ENCODE results near the gene NT5DC3. TPM values are rescaled to one million over a fixed set of nuclear protein-coding genes. Genes with fewer than 3 reads are reported as not detected.

Gene NT5DC3
- total and polyA plus RNA-seq, 2 donors (not counting 3 experiments of a cell fraction or from before 2014, with no cell fraction given) = 1.5 to 6.7 TPM

DNA sequence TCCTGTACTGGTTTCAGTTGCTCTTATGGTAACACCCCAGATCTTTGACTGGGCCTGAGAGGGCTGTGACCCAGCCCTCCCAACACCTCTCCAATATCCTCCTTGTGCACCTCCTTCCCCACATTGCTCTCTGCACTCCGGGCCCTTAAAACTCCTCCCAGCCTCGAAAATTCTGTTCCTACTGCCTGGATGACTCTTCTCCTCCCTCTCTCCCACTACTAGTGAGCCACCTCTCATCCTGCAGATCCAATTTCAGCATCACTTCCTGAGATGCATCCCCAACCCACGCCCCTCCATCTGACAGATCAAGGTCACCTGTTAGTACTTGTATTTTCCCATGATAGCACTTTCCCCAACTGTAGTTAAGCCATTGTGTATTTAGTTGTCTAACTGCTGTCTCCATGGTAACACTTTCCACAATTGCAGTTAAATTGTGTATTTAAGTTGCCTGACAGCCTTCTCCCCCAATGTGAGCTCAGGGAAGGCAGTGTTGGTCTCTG, 11.5 kb upstream of the NT5DC3 start:
- intact Hi-C loops (cut with micrococcal nuclease) (no loop called here), dilution Hi-C loops (cut with MboI; ENCODE audit: extremely low pct_ligation_motif_present, low sequenced_read_pairs) (no loop called here)
- ChIA-PET CTCF (interaction anchor here (1.1 kb wide), 1 partner anchor 81 kb away, joined by 3 read pairs; no protein-coding TSS in a partner anchor), POLR2A (no interaction called here)
- no peaks in the 10 kb centered on the region for H3K9me1 ChIP-seq (replicated peaks; ENCODE audit: control insufficient read depth, extremely low read depth, insufficient read depth, low read length)
- BruUV-seq (replicated peaks) = no TSS peak
- no peak overlapping the region for H2AFZ ChIP-seq (ENCODE audit: low read depth, low read length)
- H3K4me1 ChIP-seq (ENCODE audit: control insufficient read depth, extremely low read depth, insufficient read depth, low read length) = no peaks in the 10 kb centered on the region
- no peak overlapping the region for H3K4me3 ChIP-seq (replicated peaks in 1 of 3; ENCODE audit: insufficient read depth in 1 of 3, low read depth in 1 of 3, low read length in 3 of 3)
- H3K27me3 ChIP-seq (ENCODE audit: control insufficient read depth in 2 of 2, insufficient read depth in 2 of 2, low read length in 2 of 2) = peaks cover 12 to 13% of the 10 kb centered on the region in 2 experiments
- H3K9me3 ChIP-seq (replicated peaks; ENCODE audit: control insufficient read depth, insufficient read depth, low read length) = no peaks in the 10 kb centered on the region
- H3K79me2 ChIP-seq (ENCODE audit: control insufficient read depth, insufficient read depth, low read length) = no peaks in the 10 kb centered on the region
- no peak for DNase-seq (ENCODE audit: low read depth, low spot score)
- no peak for FAIRE-seq
- no peaks in the 10 kb centered on the region for H4K20me1 ChIP-seq (replicated peaks; ENCODE audit: control insufficient read depth, extremely low read depth, insufficient read depth, low read length)
- no peak for TF ChIP-seq POLR2AphosphoS5 (IDR thresholded peaks at IDR 0.05; ENCODE audit: insufficient read depth, low read depth, low read length)
- TF ChIP-seq, protein P1, sequence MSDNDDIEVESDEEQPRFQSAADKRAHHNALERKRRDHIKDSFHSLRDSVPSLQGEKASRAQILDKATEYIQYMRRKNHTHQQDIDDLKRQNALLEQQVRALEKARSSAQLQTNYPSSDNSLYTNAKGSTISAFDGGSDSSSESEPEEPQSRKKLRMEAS (IDR thresholded peaks at IDR 0.05; ENCODE audit: insufficient read depth, insufficient read length) = no peak
- TF ChIP-seq, protein P2, sequence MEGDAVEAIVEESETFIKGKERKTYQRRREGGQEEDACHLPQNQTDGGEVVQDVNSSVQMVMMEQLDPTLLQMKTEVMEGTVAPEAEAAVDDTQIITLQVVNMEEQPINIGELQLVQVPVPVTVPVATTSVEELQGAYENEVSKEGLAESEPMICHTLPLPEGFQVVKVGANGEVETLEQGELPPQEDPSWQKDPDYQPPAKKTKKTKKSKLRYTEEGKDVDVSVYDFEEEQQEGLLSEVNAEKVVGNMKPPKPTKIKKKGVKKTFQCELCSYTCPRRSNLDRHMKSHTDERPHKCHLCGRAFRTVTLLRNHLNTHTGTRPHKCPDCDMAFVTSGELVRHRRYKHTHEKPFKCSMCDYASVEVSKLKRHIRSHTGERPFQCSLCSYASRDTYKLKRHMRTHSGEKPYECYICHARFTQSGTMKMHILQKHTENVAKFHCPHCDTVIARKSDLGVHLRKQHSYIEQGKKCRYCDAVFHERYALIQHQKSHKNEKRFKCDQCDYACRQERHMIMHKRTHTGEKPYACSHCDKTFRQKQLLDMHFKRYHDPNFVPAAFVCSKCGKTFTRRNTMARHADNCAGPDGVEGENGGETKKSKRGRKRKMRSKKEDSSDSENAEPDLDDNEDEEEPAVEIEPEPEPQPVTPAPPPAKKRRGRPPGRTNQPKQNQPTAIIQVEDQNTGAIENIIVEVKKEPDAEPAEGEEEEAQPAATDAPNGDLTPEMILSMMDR (IDR thresholded peaks at IDR 0.05; ENCODE audit: extremely low read depth in 1 of 2, insufficient read depth in 1 of 2, low read depth in 1 of 2, low read length in 2 of 2) = no peak
- no peak overlapping the region for H3K4me2 ChIP-seq (ENCODE audit: insufficient read depth, low read length)
- H3K36me3 ChIP-seq (ENCODE audit: control insufficient read depth in 2 of 2, extremely low read depth in 1 of 2, insufficient read depth in 2 of 2, low read length in 2 of 2) = no peaks in the 10 kb centered on the region
- H3K9ac ChIP-seq (replicated peaks; ENCODE audit: extremely low read depth, insufficient read depth, low read length) = no peak overlapping the region
- H3K27ac ChIP-seq (ENCODE audit: insufficient read depth, low read depth, low read length) = no peak overlapping the region

DNA sequence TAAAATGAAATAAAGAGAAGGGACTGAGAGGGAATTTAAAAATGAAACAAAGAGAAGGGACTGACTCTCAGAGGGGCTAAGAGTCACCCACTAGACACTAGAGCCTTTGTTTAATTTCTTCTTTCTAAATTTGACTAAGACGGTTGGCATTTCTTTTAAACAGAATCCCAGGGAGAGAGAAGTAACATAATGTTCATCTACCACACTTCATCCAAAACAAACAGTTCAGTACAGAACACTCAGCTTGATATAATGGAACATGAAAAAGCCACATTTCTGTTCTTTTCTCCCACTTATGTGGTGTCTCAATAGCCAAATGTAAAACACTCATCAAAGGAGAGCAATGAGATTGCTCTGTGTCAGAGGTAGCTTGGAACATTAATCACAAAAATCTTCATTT, 10.1 kb upstream of the NT5DC3 start:
- no peak overlapping the region for H3K9ac ChIP-seq (replicated peaks; ENCODE audit: extremely low read depth, insufficient read depth, low read length)
- no peaks in the 10 kb centered on the region for H3K4me1 ChIP-seq (ENCODE audit: control insufficient read depth, extremely low read depth, insufficient read depth, low read length)
- ChIA-PET CTCF (interaction anchor here (1.1 kb wide), 1 partner anchor 80 kb away, joined by 3 read pairs; no protein-coding TSS in a partner anchor), POLR2A (no interaction called here)
- intact Hi-C loops (cut with micrococcal nuclease) = no loop called here
- BruUV-seq (replicated peaks) = no TSS peak
- H3K79me2 ChIP-seq (ENCODE audit: control insufficient read depth, insufficient read depth, low read length) = no peaks in the 10 kb centered on the region
- no peaks in the 10 kb centered on the region for H4K20me1 ChIP-seq (replicated peaks; ENCODE audit: control insufficient read depth, extremely low read depth, insufficient read depth, low read length)
- no peak for TF ChIP-seq MYC (IDR thresholded peaks at IDR 0.05; ENCODE audit: low read depth, low read length)
- no peak for TF ChIP-seq FOS (IDR thresholded peaks at IDR 0.05; ENCODE audit: borderline replicate concordance, insufficient read depth, low read length)
- no peak for TF ChIP-seq POLR2AphosphoS5 (IDR thresholded peaks at IDR 0.05; ENCODE audit: insufficient read depth, low read depth, low read length)
- TF ChIP-seq EZH2 (IDR thresholded peaks at IDR 0.05; ENCODE audit: borderline replicate concordance, low read depth, low read length, severe bottlenecking) = no peak
- TF ChIP-seq GATA2 (IDR thresholded peaks at IDR 0.05; ENCODE audit: insufficient read depth, insufficient read length, low read depth, low read length) = no peak
- TF ChIP-seq POLR2A (IDR thresholded peaks at IDR 0.05; ENCODE audit: low read depth, low read length) = no peak
- TF ChIP-seq, protein P2 (IDR thresholded peaks at IDR 0.05; ENCODE audit: extremely low read depth in 1 of 2, insufficient read depth in 1 of 2, low read depth in 1 of 2, low read length in 2 of 2) = no peak
- H2AFZ ChIP-seq (ENCODE audit: low read depth, low read length) = no peak overlapping the region
- H3K9me1 ChIP-seq (replicated peaks; ENCODE audit: control insufficient read depth, extremely low read depth, insufficient read depth, low read length) = no peaks in the 10 kb centered on the region
- H3K27ac ChIP-seq (ENCODE audit: insufficient read depth, low read depth, low read length) = no peak overlapping the region
- no peaks in the 10 kb centered on the region for H3K9me3 ChIP-seq (replicated peaks; ENCODE audit: control insufficient read depth, insufficient read depth, low read length)
- no peak for DNase-seq (ENCODE audit: low read depth, low spot score)
- H3K4me3 ChIP-seq (replicated peaks in 1 of 3; ENCODE audit: insufficient read depth in 1 of 3, low read depth in 1 of 3, low read length in 3 of 3) = no peak overlapping the region
- dilution Hi-C loops (cut with MboI; ENCODE audit: extremely low pct_ligation_motif_present, low sequenced_read_pairs) = no loop called here
- FAIRE-seq = no peak
- H3K4me2 ChIP-seq (ENCODE audit: insufficient read depth, low read length) = no peak overlapping the region
- H3K36me3 ChIP-seq (ENCODE audit: control insufficient read depth in 2 of 2, extremely low read depth in 1 of 2, insufficient read depth in 2 of 2, low read length in 2 of 2) = no peaks in the 10 kb centered on the region
- peaks cover 12 to 13% of the 10 kb centered on the region in 2 experiments for H3K27me3 ChIP-seq (ENCODE audit: control insufficient read depth in 2 of 2, insufficient read depth in 2 of 2, low read length in 2 of 2)

Data from endothelial cell of umbilical vein (primary cell).